GM21360 (cell line): Measurements from ENCODE around the gene TYSND1.
"Not testable (repeated sequence)": the region's sequence is repeated elsewhere in the genome, so short reads cannot be mapped to it uniquely, and the experiment has no call there.

Experiments
- ATAC-seq: cut with Tn5 transposase; IDR thresholded peaks from one replicate; pipeline ENCODE4 v1.9.1; 2021; ENCODE audit warnings: mild to moderate bottlenecking, moderate library complexity; ENCODE audit not compliant: unreplicated experiment

Gene TYSND1

DNA sequence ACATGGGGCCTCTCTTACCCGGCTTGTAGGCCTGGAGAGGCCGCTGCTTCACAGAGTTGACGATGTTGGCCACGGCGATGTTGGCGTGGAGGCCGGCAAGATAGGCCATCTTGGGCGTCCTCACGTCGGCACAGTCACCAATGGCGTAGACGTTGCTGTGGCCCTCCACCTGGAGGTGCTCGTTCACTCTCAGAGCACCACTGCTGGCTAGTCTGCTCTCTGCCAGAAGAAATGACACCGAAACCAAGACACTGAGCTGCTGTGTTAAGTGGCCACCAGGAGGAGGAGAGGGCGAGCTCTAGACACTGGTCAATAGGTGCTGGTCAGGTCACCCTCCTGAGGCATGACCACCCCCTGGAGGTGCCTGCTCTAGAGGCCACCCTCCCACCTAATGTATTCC is 31.6 kb downstream of the TYSND1 start:
- no peak for ATAC-seq

DNA sequence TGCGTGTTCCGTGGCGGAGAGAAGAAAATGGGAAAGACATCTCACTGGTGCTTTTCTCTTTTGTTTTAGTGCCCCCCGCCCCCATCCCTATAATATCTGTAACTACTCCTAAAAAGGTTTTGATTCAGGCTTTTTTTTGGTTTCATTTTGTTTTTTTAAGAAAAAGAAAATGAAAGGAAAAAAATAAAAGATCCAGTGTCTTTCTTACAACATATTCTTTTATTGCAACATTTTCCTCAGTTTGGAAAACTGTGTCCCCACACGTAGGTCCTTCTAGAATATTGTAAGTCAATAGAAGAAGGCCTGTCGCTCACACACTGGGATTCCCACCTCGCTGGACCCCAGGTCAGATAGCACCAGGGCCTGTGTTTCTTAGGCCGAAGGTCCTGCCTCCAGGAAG is 34.4 kb downstream of the TYSND1 start:
- ATAC-seq = no peak

DNA sequence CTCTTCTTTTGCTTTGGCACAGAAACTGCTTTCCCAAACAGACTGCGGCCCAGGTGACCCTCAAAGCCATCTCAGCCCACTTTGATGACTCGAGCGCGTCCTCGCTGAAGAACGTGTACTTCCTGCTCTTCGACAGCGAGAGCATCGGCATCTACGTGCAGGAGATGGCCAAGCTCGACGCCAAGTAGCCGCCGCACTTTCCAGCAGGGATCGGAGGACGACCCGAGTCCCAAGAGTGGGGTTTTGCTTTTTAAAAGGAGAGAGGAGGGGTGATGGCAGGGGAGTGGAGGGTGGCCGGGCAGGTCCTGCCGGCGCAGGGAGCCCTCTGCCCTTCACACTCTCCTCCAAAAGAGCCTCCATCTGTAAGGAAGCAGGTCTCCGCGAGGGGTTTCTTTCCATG is 35.0 kb downstream of the TYSND1 start:
- ATAC-seq = no peak

DNA sequence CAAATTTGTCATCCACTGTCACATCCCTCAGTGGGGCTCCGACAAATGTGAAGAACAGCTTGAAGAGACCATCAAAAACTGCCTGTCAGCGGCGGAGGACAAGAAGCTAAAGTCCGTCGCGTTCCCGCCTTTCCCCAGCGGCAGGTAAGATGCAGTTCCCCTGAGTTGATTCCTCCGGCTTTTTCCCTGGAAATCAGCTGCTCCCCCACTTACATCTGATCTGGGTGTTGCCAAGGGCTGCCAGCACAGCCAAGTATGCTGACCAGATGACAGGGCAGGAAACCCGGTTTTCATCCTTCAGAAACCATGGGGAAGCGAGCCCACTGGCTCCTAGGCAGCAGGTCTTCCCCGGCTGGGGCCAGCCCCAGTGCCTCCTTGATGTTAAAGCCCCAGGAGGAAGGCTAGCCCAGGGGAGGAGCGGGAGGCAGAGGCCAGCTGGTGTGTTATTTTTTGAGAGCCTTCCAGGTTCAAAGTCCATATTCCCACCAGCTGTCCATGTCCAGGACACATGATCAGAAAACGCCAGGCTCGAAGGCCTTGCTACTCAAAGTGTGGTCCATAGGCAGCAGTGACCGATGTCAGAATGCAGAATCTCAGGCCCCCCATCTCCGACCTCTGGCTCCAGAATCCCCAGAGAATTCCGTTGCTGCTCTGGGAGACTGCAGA is 37.3 kb downstream of the TYSND1 start:
- no peak for ATAC-seq

DNA sequence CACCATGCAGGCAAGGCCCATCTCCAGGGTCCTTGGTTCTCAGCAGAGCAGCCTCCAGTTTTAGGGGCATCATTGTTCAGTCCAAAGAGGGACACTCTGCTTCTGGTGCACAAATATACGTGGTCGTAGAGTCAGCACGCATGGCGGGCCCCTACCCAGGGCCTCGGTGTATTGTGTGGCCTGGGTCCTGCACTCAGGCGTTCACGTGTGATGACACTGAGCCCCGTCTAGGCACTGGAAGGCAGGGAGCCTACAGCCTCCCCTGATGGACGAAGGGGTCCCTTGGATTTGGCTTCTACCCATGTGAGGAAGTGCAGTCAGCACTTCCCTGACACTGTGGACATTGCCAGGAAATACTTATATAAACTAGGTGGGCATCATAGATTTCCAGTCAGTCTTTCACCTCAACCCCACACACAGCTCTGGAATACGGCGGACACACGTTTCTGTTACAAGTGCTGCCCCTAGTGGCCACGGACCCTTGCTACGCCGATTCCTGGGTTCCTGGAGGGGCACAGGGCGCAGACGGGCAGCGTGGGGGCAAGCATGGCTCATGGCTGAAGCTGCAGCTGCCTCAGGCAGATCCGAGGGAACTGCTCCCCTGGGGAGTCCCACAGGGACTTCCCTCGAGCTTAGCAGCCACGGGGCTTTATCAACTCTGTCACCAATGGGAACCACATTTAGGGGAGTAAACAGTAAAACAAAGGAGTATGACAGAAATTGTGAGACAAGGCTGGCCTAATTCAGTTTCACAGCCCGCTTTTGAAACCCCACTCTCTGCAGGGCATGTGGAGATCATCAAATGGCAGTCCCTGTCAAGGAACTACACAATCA is 39.3 kb downstream of the TYSND1 start:
- no peak for ATAC-seq

DNA sequence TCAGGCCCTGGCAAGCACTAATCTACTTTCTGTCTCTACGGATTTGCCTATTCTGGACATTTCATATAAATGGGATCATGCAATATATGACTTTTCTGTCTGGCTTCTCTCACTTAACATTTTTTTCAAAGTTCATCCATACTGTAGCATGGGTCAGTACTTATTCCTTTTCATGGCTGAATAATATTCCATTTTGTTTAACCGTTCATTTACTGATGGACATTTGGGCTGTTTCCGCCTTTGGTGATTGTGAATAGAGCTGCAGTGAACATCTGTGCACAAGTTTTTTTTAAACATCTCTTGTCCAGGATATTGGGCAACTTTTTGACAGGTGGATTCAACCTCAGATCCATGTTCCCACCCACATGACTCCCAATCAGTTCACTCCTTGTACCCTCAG is 44.8 kb downstream of the TYSND1 start:
- ATAC-seq = no peak

DNA sequence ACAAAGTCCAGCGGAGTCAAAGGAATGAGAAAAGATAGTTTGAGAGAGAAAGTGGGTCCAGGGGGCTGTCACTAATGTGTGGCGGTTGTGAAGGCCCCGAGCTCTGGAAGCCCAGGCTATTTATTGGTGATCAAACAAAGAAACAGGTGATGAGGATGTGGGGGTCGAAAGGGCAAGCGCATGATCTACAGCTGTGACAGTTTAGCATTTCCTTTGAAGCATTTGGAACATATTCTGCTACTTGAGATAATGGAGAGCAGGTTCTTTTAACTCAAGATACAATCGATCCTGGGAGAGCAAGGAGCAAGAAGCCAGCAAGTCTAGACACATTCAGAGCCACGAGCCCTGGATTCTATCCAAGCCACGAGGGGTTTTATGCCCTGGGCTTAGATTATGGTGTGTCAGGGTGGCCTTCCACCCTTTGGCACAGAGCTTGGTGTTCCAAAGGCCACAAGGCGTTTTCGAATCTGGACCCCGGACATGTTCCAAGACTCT is 45.4 kb downstream of the TYSND1 start:
- not testable (repeated sequence) for ATAC-seq

DNA sequence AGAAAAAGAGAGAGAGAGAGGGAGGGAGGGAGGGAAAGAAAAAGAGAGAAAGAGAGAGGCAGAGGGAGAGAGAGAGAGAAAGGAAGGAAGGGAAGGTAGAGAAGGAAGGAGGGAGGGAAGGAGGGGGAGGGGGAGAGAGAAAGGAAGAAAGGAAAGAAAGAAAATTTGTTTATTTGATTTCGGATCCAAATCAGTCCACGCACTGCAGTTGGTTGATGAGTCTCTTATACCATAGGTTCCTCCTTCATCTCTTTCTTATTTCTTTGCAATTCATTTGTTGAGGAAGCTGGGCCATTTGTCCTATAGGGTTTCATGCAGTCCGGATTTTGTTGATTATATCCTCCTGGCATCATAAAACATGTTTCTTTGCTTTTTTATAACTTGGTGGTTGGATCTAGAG is 48.2 kb downstream of the TYSND1 start:
- no peak for ATAC-seq

DNA sequence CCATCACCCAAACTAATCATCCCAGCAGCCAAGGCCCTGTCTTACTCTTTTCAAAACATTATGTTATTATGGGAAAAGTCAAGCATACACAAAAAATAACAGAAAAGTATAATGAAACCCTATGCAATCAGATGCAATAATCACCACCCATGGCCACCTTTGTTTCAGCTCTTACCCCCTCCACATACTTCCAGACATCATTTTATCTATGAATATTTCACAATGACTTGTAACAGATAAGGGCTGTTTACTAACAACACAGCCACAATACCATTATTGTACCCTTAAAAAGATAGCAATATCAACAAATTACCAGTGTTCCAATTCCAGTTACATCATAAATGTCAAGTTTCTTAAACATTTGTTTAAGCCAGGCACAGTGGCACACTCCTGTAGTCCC is 49.0 kb downstream of the TYSND1 start:
- ATAC-seq = no peak

DNA sequence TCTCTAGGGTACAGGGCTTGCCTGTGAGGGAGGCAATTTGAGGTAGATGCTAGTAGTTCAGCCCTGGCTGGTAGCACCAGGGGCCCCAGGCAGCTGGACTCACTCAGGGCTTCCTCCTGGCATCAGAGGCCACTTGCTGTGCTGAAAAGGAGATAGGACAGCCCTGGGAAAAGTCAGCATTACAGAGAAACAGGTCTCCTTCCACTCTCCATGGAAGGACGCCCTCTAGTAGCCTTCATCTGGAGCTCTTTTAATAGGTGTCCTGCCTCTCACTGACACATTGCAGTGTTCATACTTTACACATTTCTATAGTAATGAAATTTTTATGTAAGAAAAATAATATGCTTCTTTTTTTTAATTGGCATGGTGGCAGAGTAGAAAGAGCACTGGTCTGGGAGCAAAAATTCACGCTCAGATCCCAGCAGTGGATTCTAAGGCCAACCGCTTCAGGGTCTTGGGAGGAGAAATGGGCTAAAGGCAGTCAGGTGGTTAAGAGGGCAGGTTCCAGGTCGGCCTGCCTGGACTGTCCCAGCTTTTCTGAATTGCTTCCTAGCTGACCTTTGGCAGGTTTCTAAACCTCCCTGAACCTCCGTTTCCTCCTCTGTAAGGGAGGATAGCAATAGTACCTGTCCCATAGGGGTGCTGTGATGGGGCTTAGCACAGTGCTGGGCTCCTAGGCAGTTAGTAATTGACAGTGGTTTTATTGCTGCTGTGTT is 49.6 kb downstream of the TYSND1 start:
- no peak for ATAC-seq

DNA sequence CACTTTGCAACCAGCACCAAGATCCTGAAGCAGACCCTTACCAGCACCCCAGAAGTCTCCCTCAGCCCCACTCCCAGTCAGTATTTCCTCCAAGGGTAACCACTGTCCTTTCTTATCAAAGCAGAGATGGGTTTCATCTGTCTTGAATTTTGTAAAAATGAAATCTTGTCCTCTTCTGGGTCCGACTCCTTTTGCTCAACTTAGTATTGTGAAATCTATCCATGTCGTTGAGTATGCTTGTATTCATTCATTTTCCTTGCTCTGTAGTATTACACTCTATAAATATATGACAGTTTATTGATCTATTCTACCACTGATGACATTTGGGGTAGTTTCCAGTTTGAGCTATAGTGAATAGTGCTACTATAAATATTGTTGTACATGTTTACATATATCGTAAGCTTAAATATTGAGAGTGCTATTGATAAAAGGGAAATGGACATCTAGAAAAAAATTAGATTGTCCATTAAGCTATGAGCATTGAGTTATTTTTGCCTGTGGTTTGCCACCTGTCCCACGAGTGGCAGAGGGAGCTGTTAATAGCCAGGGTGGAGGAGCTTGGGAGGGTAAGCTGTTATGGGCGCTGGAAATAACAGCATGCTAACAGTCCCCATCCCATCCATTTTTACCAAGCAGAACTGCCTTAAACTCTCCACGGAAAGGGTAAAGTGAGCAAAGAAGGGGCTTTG is 50.3 kb downstream of the TYSND1 start:
- ATAC-seq = no peak

DNA sequence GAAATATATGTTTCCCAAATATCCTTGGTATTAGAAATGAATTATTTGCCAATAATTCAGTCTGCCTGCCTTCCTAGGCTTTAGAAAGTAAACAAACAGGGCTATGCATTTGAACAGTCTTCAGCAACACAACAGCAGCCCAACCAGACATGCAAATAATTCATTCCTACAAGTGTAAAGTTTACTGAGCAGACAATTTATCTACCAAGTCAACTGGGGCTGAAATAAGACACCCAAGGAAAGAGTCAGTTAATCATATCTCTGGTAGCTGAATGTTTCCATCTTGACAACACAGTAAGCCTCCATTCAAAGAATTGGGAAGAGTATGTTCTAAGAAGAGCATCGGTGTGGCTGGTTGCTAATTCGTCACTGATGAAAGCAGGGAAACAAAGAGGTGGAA is 52.2 kb downstream of the TYSND1 start:
- no peak for ATAC-seq

DNA sequence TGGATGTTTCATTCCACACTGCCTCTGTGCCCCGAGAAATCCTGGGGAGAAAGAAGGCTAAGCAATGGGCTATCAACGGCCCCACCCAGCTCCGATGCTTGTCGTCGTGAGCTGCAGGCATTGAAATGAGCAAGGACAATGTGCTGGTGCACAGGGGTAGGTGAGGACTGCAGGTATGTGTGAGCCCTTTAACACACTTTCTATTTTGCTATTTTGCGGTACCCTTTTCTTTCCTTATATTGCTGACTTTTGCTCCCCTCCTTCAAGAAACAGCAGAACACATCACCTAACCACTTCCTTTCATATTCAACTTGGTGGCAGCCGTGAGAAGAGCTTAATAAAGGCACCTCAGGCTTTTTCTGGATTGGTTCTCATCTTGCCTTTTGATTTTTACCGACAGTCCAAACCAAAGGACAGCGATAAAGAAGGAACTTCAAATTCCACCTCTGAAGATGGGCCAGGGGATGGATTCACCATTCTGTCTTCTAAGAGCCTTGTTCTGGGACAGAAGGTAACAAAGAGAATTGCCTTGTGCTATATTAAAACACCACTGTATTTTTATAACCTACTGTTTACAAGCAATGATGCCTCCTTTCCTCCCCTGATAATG is 53.1 kb downstream of the TYSND1 start:
- no peak for ATAC-seq

DNA sequence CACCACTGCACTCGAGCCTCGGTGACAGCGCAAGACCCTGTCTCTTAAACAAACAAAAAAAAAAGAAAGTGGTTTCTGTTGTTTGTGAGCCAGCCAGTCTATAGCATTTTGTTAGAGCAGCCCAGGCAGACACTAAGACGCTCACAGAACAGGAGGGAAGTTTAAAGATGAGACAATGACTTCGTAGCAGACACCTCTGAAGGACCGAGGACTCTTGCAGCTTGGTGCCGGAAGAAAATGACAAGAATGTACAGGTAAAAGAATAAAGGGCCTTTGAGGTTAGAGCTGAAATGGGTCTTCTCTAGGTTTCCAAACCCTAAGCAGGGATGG is 54.1 kb downstream of the TYSND1 start:
- ATAC-seq = no peak

DNA sequence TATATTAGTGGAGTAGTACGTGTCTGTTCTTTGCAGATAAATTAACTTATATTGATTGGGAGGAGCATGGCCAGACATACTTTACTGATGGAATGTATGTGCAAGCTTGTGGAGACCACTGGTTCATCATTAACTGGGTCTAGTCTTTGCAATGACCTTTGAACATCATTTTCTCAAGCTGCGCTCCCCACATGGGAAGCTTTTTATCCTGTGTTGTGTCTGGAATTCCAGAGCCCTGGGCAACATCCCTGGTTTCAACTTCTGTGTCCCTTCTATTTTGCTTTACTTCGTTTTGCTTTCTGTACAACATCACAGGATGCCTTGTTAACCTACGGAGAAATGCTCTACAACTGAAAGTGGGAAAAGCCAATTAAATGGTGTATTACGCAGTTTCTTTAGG is 55.5 kb downstream of the TYSND1 start:
- ATAC-seq = no peak

DNA sequence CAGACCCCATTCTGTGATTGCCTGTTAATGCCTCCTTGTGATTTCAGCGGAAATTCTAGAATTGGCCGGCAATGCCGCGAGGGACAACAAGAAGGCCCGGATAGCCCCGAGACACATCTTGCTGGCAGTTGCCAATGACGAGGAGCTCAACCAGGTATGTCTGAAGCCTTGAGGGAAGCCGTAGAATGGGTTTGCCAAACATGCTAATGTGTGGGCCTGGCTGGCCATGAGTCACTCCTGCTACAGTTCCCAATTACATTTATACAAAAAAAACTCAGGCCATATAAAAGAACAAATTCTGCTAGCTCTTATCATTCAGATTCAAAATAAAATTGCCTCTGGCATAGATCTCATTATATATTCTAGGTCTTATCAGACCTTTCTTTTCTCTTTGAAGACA is 56.5 kb downstream of the TYSND1 start:
- no peak for ATAC-seq

DNA sequence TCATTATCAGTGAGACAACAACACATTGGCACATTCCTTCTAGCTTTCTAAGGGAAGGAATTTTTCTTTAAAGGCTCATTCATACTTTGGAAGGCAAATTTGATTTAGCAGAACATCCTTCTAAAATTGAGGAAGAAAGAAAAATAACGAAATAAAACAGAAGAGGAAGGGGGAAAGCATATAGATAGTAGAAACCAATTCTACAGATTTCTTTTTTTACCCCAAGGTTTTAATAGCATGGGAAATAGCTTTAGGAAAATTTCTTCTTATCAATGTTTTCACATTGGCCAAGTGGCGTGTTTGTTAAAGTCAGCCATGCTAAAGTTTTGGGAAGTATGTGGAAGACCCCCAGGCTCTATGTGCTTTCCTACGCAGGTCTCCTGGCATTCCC is 58.2 kb downstream of the TYSND1 start:
- no peak for ATAC-seq
